Measurements from ENCODE around the gene KRTAP10-12.

DNA sequence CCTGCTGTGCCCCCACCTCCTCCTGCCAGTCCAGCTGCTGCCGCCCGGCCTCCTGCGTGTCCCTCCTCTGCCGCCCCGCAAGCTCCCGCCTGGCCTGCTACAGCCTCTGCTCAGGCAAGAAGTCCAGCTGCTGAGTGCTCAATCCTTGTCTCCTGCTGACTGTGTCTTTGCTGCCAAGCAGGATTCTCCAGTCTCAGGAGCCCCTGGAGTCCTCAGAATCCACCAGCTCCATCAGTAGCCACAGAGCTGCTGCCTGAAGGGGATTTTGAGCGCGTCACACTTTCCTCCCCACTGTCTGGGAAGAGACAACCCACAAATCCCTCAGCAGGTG is 49.8 kb upstream of the KRTAP10-12 start:
- no peak for TF ChIP-seq POLR2A (IDR thresholded peaks at IDR 0.05)
- TF ChIP-seq, protein P1, sequence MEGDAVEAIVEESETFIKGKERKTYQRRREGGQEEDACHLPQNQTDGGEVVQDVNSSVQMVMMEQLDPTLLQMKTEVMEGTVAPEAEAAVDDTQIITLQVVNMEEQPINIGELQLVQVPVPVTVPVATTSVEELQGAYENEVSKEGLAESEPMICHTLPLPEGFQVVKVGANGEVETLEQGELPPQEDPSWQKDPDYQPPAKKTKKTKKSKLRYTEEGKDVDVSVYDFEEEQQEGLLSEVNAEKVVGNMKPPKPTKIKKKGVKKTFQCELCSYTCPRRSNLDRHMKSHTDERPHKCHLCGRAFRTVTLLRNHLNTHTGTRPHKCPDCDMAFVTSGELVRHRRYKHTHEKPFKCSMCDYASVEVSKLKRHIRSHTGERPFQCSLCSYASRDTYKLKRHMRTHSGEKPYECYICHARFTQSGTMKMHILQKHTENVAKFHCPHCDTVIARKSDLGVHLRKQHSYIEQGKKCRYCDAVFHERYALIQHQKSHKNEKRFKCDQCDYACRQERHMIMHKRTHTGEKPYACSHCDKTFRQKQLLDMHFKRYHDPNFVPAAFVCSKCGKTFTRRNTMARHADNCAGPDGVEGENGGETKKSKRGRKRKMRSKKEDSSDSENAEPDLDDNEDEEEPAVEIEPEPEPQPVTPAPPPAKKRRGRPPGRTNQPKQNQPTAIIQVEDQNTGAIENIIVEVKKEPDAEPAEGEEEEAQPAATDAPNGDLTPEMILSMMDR (IDR thresholded peaks at IDR 0.05): no peak

Data from tibial nerve (tissue), 3 donors.